Mesodermal cell (in vitro differentiated cells): ENCODE data around the gene RNF175.
A peak's percentile ranks its signal among the peaks of the same experiment; 100 is the strongest.

Experiments used
- H3K27ac ChIP-seq: 2 replicates; pipeline ENCODE4 v1.7.0; 2013; ENCODE audit warnings: mild to moderate bottlenecking, low read depth, low read length, moderate library complexity; ENCODE audit not compliant: severe bottlenecking
- H3K36me3 ChIP-seq: 2 replicates; pipeline ENCODE4 v1.7.1; 2013; ENCODE audit warnings: mild to moderate bottlenecking, low read length, moderate library complexity; ENCODE audit not compliant: control insufficient read depth, insufficient read depth
- H3K4me1 ChIP-seq: one replicate; pipeline ENCODE4 v1.7.1; 2013; ENCODE audit warnings: mild to moderate bottlenecking, low read length; ENCODE audit not compliant: insufficient read depth, control insufficient read depth, poor library complexity, severe bottlenecking
- H3K4me3 ChIP-seq: 2 replicates; pipeline ENCODE4 v1.7.0; 2013; ENCODE audit warnings: low read length, control low read depth, mild to moderate bottlenecking; ENCODE audit not compliant: insufficient read depth, poor library complexity, severe bottlenecking; ENCODE audit errors: extremely low read depth
- H3K9me3 ChIP-seq: 2 replicates; pipeline ENCODE4 v1.7.1; 2013; ENCODE audit warnings: mild to moderate bottlenecking, low read length, moderate library complexity; ENCODE audit not compliant: control insufficient read depth
- WGBS, 2 experiments: methylation state at CpG; one replicate each; pipeline ENCODE4 v1.1.5; 2013; ENCODE audit warnings: missing lambda C conversion rate in 2 of 2; ENCODE audit not compliant: insufficient coverage in 2 of 2; 5-methylcytosine and 5-hydroxymethylcytosine counted together

The RNF175 gene

GRCh38 chr4:153766758-153767157 is 6.9 kb upstream of the RNF175 start:
- H3K4me1 ChIP-seq = no peaks in the 10 kb centered on the region
- H3K27ac ChIP-seq = no peak overlapping the region
- no peaks in the 10 kb centered on the region for H3K9me3 ChIP-seq
- 94 to 97% methylated on average over 3 to 4 of the region's 6 CpGs for WGBS, 2 experiments
- no peaks in the 10 kb centered on the region for H3K36me3 ChIP-seq
- no peak overlapping the region for H3K4me3 ChIP-seq

DNA sequence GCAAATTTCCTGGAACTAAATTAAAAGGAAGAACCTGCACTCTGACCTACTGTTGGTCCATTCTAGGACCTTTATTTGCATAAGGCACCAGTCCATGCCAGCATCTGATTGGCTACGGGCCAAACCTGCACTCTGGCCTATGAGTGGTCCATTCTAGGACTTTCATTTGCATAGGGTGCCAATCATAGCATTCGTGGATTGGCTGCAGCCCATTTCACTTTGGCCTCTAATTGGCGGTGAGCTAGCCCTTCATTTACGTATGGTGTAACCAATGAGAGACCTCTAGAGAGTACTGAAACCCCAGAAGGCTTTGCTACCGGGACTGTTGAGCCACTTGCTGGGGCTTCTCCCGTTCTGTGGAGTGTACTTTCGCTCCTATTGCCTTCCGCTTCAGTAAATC is 6.1 kb upstream of the RNF175 start:
- 87 to 94% methylated on average over 6 to 8 of the region's 8 CpGs for WGBS, 2 experiments
- Histone ChIP-seq H3K4me3 (no peak overlapping the region), H3K36me3 (no peaks in the 10 kb centered on the region), H3K4me1 (no peaks in the 10 kb centered on the region), H3K27ac (no peak overlapping the region), H3K9me3 (no peaks in the 10 kb centered on the region)

DNA sequence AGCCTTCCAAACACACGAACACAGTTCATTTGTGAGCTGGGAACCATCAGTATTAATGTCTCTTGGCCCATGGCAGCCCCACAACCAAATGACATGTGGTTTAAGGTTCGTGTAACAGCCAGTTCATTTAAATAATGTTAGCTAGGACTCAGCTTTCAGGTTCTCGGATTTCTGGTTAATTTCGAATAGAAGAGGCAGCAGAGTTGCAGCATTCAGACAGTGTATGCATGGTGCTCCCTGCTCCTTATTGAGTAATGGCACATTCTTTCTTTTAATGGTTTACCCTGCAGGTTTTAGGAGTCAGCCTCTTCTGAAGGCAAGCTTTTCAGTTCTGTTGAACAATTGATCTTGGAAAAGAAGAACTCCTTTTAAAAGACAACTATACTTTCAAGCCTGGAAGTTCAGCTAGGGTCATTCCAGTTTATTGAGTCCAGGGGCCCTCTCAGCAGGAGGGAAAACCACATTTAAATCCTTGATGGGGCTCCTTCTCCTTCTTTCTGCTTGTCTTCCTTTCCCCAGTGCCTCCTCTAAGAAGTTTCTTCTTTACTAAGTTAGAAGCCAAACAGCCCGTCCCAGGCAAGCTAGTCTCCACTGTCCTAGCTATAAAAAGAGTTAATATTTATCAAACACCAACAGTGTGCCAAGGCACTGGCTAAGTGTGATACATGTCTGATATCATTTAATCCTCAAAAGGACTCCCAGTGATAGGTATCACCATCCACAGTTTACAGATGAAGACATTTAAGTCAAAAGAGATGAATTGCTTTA is 5.0 kb upstream of the RNF175 start:
- Histone ChIP-seq H3K4me3 (no peak overlapping the region), H3K9me3 (no peaks in the 10 kb centered on the region), H3K36me3 (no peaks in the 10 kb centered on the region), H3K27ac (peak overlapping the region; percentile 43), H3K4me1 (no peaks in the 10 kb centered on the region)
- 68 to 80% methylated on average over 3 to 4 of the region's 5 CpGs for WGBS, 2 experiments

DNA sequence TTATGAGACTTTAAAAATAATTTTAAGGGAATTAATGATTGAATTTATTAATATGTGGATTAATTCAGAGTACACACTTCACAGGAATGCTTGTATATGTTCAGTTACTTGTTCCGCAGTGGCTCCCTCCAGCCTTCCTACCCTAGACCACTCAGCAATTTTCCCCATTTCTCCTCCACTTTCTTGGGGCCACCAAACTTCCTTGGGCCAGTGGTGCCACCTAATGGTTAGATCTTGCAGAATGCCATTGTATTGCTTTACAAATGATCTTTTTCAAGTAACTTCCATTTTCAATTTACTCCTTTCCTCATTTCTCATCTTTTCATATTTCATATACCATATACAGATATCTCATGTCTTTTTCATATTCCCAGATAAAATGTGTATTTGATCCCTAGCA is 3.6 kb upstream of the RNF175 start:
- no peaks in the 10 kb centered on the region for H3K9me3 ChIP-seq
- H3K4me3 ChIP-seq = no peak overlapping the region
- no peak overlapping the region for H3K27ac ChIP-seq
- whole genome bisulfite sequencing, 2 experiments = 80 to 86% methylated on average over 1 of the region's 1 CpG
- H3K36me3 ChIP-seq = no peaks in the 10 kb centered on the region
- H3K4me1 ChIP-seq = no peaks in the 10 kb centered on the region

GRCh38 chr4:153758688-153759406 is 977 bp downstream of the RNF175 start:
- Histone ChIP-seq H3K36me3 (no peaks in the 10 kb centered on the region), H3K9me3 (no peaks in the 10 kb centered on the region), H3K4me3 (peak overlapping the region; percentile 49), H3K4me1 (no peaks in the 10 kb centered on the region), H3K27ac (no peak overlapping the region)
- WGBS, 2 experiments = 20 to 33% methylated on average over 3 to 6 of the region's 15 CpGs

DNA sequence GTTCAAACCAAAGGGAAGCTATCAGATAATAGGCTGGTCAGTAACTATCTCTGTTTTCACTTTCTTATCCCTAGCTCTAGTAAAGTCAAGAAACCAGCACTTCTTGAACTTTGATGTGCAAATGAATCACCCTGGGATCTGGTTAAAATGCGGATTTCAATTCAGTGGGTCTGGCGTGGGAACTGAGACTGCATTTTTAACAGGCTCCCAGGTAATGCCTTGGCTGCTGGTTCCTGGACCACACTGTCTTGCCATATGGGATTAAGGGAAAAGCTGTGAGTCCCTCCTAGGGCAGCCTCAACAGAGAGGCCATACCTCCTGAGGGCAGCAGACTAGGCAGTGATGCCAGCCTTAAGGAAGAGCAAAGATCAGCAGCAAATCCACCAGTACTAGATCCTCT is 1.7 kb downstream of the RNF175 start:
- no peak overlapping the region for H3K4me3 ChIP-seq
- no peaks in the 10 kb centered on the region for H3K36me3 ChIP-seq
- H3K27ac ChIP-seq = no peak overlapping the region
- WGBS, 2 experiments = 37 to 51% methylated on average over 2 of the region's 2 CpGs
- H3K9me3 ChIP-seq = no peaks in the 10 kb centered on the region
- no peaks in the 10 kb centered on the region for H3K4me1 ChIP-seq

GRCh38 chr4:153757407-153757806 is 2.4 kb downstream of the RNF175 start:
- Histone ChIP-seq H3K9me3 (no peaks in the 10 kb centered on the region), H3K4me3 (no peak overlapping the region), H3K27ac (no peak overlapping the region), H3K4me1 (no peaks in the 10 kb centered on the region), H3K36me3 (no peaks in the 10 kb centered on the region)
- 60% methylated on average over 1 of the region's 1 CpG; no CpG with 5 or more reads in 1 of the 2 experiments for WGBS, 2 experiments

- H3K4me3 ChIP-seq = no peak overlapping the region
- H3K9me3 ChIP-seq = no peaks in the 10 kb centered on the region
- WGBS, 2 experiments = 100% methylated on average over 1 of the region's 2 CpGs; no CpG with 5 or more reads in 1 of the 2 experiments
- H3K36me3 ChIP-seq = no peaks in the 10 kb centered on the region
- no peak overlapping the region for H3K27ac ChIP-seq
- H3K4me1 ChIP-seq = no peaks in the 10 kb centered on the region
Observed at GRCh38 chr4:153755186-153755585, 4.6 kb downstream of the RNF175 start.

DNA sequence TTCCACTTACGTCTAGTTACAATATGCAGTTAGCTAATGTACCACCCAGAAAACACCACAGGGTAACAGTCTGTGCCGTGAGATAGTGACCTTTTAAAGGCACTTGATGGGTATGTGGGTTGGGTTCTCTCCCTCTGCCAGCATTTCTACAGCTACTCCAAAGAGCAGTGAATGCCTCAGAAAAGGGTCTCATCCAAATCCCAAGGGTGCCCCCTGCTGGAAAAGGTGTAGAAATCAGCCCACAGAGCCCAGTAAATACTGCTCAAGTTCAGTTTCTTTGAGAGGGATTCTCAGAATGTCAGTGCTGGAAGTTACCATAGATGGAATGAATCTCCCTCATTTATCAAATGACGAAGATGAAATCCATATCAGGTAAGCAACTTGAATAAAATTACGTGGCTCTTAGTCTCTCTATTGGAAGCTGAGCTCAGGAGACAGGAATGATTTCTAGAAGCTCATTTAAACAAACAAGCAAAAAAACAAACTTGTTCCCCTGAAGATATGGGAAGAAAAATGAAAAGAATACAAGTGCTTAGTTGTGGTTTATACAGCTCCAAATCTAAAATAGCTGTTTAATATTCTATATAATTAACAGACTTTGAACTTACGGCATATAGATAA is 9.5 kb downstream of the RNF175 start:
- Histone ChIP-seq H3K27ac (no peak overlapping the region), H3K9me3 (no peaks in the 10 kb centered on the region), H3K36me3 (no peaks in the 10 kb centered on the region), H3K4me1 (no peaks in the 10 kb centered on the region), H3K4me3 (no peak overlapping the region)
- WGBS, 2 experiments = 60% methylated on average over 1 of the region's 5 CpGs; no CpG with 5 or more reads in 1 of the 2 experiments

DNA sequence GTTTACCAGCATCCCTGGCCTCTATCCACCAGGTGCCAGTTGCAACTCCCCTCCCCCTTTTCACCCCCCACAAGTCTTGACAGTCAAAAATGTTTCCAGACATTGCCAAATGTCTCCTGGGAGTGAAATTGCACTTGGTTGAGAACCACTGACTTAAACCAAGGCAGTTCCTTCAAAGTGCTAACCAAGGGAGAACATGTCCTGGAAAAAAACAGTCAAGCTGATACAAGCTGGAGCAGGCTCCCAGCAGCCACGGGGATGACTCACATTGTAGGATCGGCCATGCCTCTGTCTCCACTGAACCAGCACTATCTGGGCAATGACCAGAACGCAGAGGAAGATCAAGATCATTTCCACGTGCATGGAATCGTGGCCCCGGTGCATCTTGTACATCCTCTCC is 11.4 kb downstream of the RNF175 start:
- Histone ChIP-seq H3K36me3 (no peaks in the 10 kb centered on the region), H3K4me3 (no peak overlapping the region), H3K9me3 (no peaks in the 10 kb centered on the region), H3K4me1 (no peaks in the 10 kb centered on the region), H3K27ac (no peak overlapping the region)
- 74 to 87% methylated on average over 6 of the region's 6 CpGs for WGBS, 2 experiments
